Caco-2 (cell line): ENCODE measurements around the gene UTP3. TPM values are rescaled to one million over a fixed set of nuclear protein-coding genes. Genes with fewer than 3 reads are reported as not detected.
"Not testable (repeated sequence)": the region's sequence is repeated elsewhere in the genome, so short reads cannot be mapped to it uniquely, and the experiment has no call there.

ENCODE experiments used
- BruUV-seq: library from RNA; stranded (reverse); fragments of 400-500 nt; replicated peaks from 2 replicates; lab custom pipeline; 2021; lab: Mats Ljungman, UMichigan
- CTCF ChIA-PET: fragments of 300-600 bp; sonication (Branson Sonifier 250); formaldehyde crosslinking; loops from one replicate; lab custom pipeline; 2022; ENCODE audit warnings: antibody characterized with exemption; lab: Charles Lee
- POLR2A ChIA-PET: fragments of 300-600 bp; sonication (Branson Sonifier 250); formaldehyde crosslinking; loops from one replicate; lab custom pipeline; 2022; ENCODE audit warnings: antibody characterized with exemption; lab: Charles Lee
- DNase-seq, 2 experiments: peaks; one replicate each; pipeline versions ENCODE4 v3.0.0 to v3.0.0-alpha.2; 2020 to 2022
- H3K27me3 ChIP-seq: replicated peaks from 2 replicates; pipeline ENCODE4 v1.6.0; 2011; ENCODE audit warnings: low read length; ENCODE audit not compliant: control insufficient read depth, insufficient read depth
- H3K36me3 ChIP-seq: 2 replicates; pipeline ENCODE4 v1.5.1; 2011; ENCODE audit warnings: low read length; ENCODE audit not compliant: control insufficient read depth, insufficient read depth
- H3K4me1 ChIP-seq: fragments of 250-450 bp; sonication (Bioruptor Pico); 2 replicates; pipeline ENCODE4 v1.5.1; 2020; ENCODE audit warnings: mild to moderate bottlenecking
- H3K4me3 ChIP-seq: 2 replicates; pipeline ENCODE4 v1.5.1; 2011; ENCODE audit warnings: low read depth, mild to moderate bottlenecking, control low read depth, low read length
- H3K9me3 ChIP-seq: fragments of 250-450 bp; sonication (Bioruptor Pico); 2 replicates; pipeline ENCODE4 v1.5.1; 2020; ENCODE audit warnings: mild to moderate bottlenecking, moderate library complexity
- H3K27ac Mint-ChIP-seq: one replicate; pipeline ENCODE4 v1.8.0; 2022; ENCODE audit warnings: mixed read lengths; ENCODE audit not compliant: unreplicated experiment
- H3K27me3 Mint-ChIP-seq: one replicate; pipeline ENCODE4 v1.8.0; 2022; ENCODE audit warnings: mixed read lengths; ENCODE audit not compliant: insufficient read depth, unreplicated experiment
- H3K36me3 Mint-ChIP-seq: one replicate; pipeline ENCODE4 v1.8.0; 2022; ENCODE audit warnings: mild to moderate bottlenecking, mixed read lengths; ENCODE audit not compliant: insufficient read depth, unreplicated experiment
- H3K4me1 Mint-ChIP-seq: one replicate; pipeline ENCODE4 v1.8.0; 2022; ENCODE audit warnings: low read depth, mixed read lengths; ENCODE audit not compliant: unreplicated experiment
- H3K4me3 Mint-ChIP-seq: one replicate; pipeline ENCODE4 v1.8.0; 2022; ENCODE audit warnings: mild to moderate bottlenecking, moderate library complexity, mixed read lengths; ENCODE audit not compliant: unreplicated experiment
- H3K9me3 Mint-ChIP-seq: one replicate; pipeline ENCODE4 v1.8.0; 2022; ENCODE audit warnings: mixed read lengths; ENCODE audit not compliant: unreplicated experiment
- intact Hi-C: fragments of 100-400 bp; cut with micrococcal nuclease; formaldehyde crosslinking; loops from one replicate; pipeline ENCODE4 v1.10.0; 2022; ENCODE audit not compliant: unreplicated experiment
- total RNA-seq: library from RNA; stranded (reverse); gene quantifications from 2 replicates; pipeline ENCODE4 v1.2.3, GENCODE V29; 2022
- TF ChIP-seq, protein P1 (sequence below), 2 experiments: fragments of 200-600 bp in 1 of 2; IDR thresholded peaks; 1 replicate in 1 of 2; 2 replicates in 1 of 2; pipeline versions ENCODE4 v1.5.1 to v1.8.0; 2011 to 2022; ENCODE audit warnings: antibody characterized with exemption in 1 of 2, control low read depth in 1 of 2, inconsistent platforms in 1 of 2, low read depth in 1 of 2, low read length in 1 of 2, mild to moderate bottlenecking in 1 of 2, moderate library complexity in 1 of 2; ENCODE audit not compliant: insufficient read depth in 1 of 2, severe bottlenecking in 1 of 2, unreplicated experiment in 1 of 2

UTP3 gene
- total RNA-seq, 1 experiment from 2014 or later: 28.2 TPM

DNA sequence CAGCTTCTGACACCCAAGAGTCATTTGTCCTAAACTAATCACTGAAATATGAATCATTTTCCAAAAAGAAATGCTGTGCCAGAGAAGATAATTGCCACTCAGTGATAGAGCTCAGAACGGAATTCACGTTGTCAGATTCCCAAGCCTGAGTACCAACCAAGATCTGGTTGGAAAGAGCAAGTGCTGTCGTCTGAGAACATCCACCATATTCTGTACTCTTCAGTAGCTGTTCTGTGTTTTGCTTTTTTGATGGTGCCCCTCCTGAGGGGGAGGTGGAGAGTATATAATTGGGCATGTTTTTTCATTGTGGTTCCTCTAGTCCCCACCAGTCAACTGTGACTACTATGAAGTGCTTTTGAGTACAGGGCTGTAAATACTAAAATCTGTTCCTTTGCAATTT lies 46.6 kb downstream of the UTP3 start:
- H3K4me1 Mint-ChIP-seq: no peaks in the 10 kb centered on the region
- no peaks in the 10 kb centered on the region for H3K27me3 ChIP-seq
- H3K4me3 Mint-ChIP-seq: no peak overlapping the region
- no TSS peak for BruUV-seq
- no peaks in the 10 kb centered on the region for H3K36me3 Mint-ChIP-seq
- H3K4me1 ChIP-seq: no peaks in the 10 kb centered on the region
- H3K36me3 ChIP-seq: no peaks in the 10 kb centered on the region
- no peaks in the 10 kb centered on the region for H3K27me3 Mint-ChIP-seq
- no peaks in the 10 kb centered on the region for H3K9me3 Mint-ChIP-seq
- no peaks in the 10 kb centered on the region for H3K9me3 ChIP-seq
- no peak overlapping the region for H3K27ac Mint-ChIP-seq
- H3K4me3 ChIP-seq: no peak overlapping the region
- ChIA-PET POLR2A (no interaction called here), CTCF (interaction anchor here (0.6 to 1.3 kb wide), 3 partner anchors 42 to 275 kb away, joined by 3 to 4 read pairs (median 4); partner anchors contain the start of gene MOB1B)
- intact Hi-C loops: no loop called here
- DNase-seq: no peak
- TF ChIP-seq, protein P1, sequence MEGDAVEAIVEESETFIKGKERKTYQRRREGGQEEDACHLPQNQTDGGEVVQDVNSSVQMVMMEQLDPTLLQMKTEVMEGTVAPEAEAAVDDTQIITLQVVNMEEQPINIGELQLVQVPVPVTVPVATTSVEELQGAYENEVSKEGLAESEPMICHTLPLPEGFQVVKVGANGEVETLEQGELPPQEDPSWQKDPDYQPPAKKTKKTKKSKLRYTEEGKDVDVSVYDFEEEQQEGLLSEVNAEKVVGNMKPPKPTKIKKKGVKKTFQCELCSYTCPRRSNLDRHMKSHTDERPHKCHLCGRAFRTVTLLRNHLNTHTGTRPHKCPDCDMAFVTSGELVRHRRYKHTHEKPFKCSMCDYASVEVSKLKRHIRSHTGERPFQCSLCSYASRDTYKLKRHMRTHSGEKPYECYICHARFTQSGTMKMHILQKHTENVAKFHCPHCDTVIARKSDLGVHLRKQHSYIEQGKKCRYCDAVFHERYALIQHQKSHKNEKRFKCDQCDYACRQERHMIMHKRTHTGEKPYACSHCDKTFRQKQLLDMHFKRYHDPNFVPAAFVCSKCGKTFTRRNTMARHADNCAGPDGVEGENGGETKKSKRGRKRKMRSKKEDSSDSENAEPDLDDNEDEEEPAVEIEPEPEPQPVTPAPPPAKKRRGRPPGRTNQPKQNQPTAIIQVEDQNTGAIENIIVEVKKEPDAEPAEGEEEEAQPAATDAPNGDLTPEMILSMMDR (IDR thresholded peaks at IDR 0.05; ENCODE audit: insufficient read depth in 1 of 2, low read depth in 1 of 2, low read length in 1 of 2, severe bottlenecking in 1 of 2, unreplicated experiment in 1 of 2): no peak

DNA sequence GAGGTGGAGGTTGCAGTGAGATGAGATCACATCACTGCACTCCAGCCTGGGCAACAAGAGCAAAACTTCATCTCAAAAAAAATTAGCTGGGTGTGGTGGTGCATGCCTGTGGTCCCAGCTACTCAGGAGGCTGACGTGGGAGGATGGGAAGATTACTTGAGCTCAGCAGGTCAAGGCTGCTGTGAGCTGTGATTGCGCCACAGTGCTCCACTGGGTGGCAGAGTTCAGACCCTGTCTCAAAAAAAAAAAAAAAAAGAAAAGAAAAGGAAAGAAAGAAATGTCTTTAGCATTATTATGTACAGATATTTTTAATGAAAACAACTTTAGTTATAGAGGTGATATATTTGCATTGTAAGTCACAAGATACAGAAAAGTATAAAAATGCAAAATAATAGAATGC lies 47.6 kb downstream of the UTP3 start:
- TF ChIP-seq, protein P1 (IDR thresholded peaks at IDR 0.05; ENCODE audit: insufficient read depth in 1 of 2, low read depth in 1 of 2, low read length in 1 of 2, severe bottlenecking in 1 of 2, unreplicated experiment in 1 of 2): peak in 1 of 2 experiments; percentile 12
- H3K27ac Mint-ChIP-seq, H3K4me1 ChIP-seq, H3K9me3 ChIP-seq, intact Hi-C loops, H3K4me1 Mint-ChIP-seq, H3K27me3 ChIP-seq, H3K4me3 ChIP-seq, H3K36me3 ChIP-seq, H3K4me3 Mint-ChIP-seq, POLR2A ChIA-PET, H3K9me3 Mint-ChIP-seq, H3K27me3 Mint-ChIP-seq, BruUV-seq, H3K36me3 Mint-ChIP-seq: not testable (repeated sequence)
- CTCF ChIA-PET: interaction anchor here (0.7 to 1.3 kb wide), 5 partner anchors 14 to 166 kb away, joined by 3 to 6 read pairs (median 4); partner anchors contain the start of gene MOB1B
- DNase-seq: peak; percentile 34 to 45

DNA sequence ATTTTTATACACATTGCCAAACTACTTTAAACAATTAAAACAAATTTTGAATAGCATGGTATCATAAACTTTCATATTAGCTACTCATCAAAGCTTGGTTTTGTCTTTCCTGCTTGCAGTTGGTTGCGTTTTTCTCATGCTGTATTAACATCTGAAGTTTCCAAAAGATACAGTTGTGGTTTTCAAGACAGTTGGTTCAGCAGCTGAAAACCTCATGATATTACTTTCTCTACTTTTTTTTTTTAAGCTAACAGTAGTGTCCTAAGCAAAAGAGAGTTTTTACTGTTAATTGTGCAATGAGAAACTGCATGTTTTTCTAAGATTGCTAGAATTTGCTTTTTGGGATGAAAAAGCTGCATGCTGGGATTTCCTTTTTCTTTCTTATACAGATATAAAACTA lies 48.7 kb downstream of the UTP3 start:
- CTCF ChIA-PET: interaction anchor here (0.5 kb wide), 1 partner anchor 21 kb away, joined by 3 read pairs; no protein-coding TSS in a partner anchor
- TF ChIP-seq, protein P1 (IDR thresholded peaks at IDR 0.05; ENCODE audit: insufficient read depth in 1 of 2, low read depth in 1 of 2, low read length in 1 of 2, severe bottlenecking in 1 of 2, unreplicated experiment in 1 of 2): no peak
- POLR2A ChIA-PET: no interaction called here
- Histone ChIP-seq H3K4me3 (no peak overlapping the region), H3K4me1 (no peaks in the 10 kb centered on the region), H3K27me3 (no peaks in the 10 kb centered on the region), H3K9me3 (no peaks in the 10 kb centered on the region), H3K36me3 (no peaks in the 10 kb centered on the region)
- intact Hi-C loops: no loop called here
- BruUV-seq: no TSS peak
- no peak overlapping the region for H3K4me3 Mint-ChIP-seq
- H3K9me3 Mint-ChIP-seq: no peaks in the 10 kb centered on the region
- H3K27ac Mint-ChIP-seq: no peak overlapping the region
- H3K4me1 Mint-ChIP-seq: no peaks in the 10 kb centered on the region
- DNase-seq: no peak
- H3K36me3 Mint-ChIP-seq: no peaks in the 10 kb centered on the region
- H3K27me3 Mint-ChIP-seq: no peaks in the 10 kb centered on the region
